GM12878 (cell line): ENCODE measurements around the gene NDUFB1. TPM values are rescaled to one million over a fixed set of nuclear protein-coding genes. Genes with fewer than 3 reads are reported as not detected.
A peak's percentile ranks its signal among the peaks of the same experiment; 100 is the strongest.

ENCODE experiments used
- DPF2 ChIP-seq: fragments of 450-650 bp; IDR thresholded peaks from 2 replicates; pipeline ENCODE4 v1.6.1; 2017; ENCODE audit warnings: mild to moderate bottlenecking
- MTA2 ChIP-seq: fragments of 450-650 bp; IDR thresholded peaks from 2 replicates; pipeline ENCODE4 v1.6.1; 2016; ENCODE audit warnings: low read depth, mild to moderate bottlenecking, moderate library complexity
- NFXL1 ChIP-seq: fragments of 450-650 bp; IDR thresholded peaks from 2 replicates; pipeline ENCODE4 v1.6.1; 2017; ENCODE audit warnings: antibody characterized with exemption, mild to moderate bottlenecking, borderline replicate concordance
- NRF1 ChIP-seq: conservative IDR thresholded peaks from 2 replicates; pipeline ENCODE4 v1.6.1; 2011; ENCODE audit warnings: mild to moderate bottlenecking, low read depth, low read length, improper control_type of control experiment
- RFX5 ChIP-seq: IDR thresholded peaks from 2 replicates; pipeline ENCODE4 v1.6.1; 2011; ENCODE audit warnings: low read depth, low read length, improper control_type of control experiment
- SIN3A ChIP-seq: IDR thresholded peaks from 2 replicates; pipeline ENCODE4 v1.6.1; 2012; ENCODE audit warnings: low read depth, low read length, improper control_type of control experiment
- TAF1 ChIP-seq: IDR thresholded peaks from 2 replicates; pipeline ENCODE4 v1.6.1; 2011; ENCODE audit warnings: mild to moderate bottlenecking, low read depth, low read length, borderline replicate concordance
- TCF3 ChIP-seq: IDR thresholded peaks from 2 replicates; pipeline ENCODE4 v1.6.1; 2012; ENCODE audit warnings: low read depth, mild to moderate bottlenecking, low read length, borderline replicate concordance; ENCODE audit not compliant: insufficient read depth
- YY1 ChIP-seq: IDR thresholded peaks from 2 replicates; pipeline ENCODE4 v1.6.1; 2011; ENCODE audit warnings: low read depth, mild to moderate bottlenecking, low read length
- ZNF217 ChIP-seq: fragments of 450-650 bp; IDR thresholded peaks from 2 replicates; pipeline ENCODE4 v1.6.1; 2017; ENCODE audit warnings: antibody characterized with exemption, mild to moderate bottlenecking
- polyA plus RNA-seq, 11 experiments: library from polyadenylated mRNA; depleted of rRNA in 4 of 11; unstranded in 6 of 11; stranded (reverse) in 5 of 11; fragments of >200 nt; fragmentation: Nextera tagmentation in 4 of 11; fragmentation: Illumina TruSeq in 1 of 11; extraction: Ambion mirVana in 4 of 11; extraction: Trizol in 1 of 11; gene quantifications; 1 replicate in 1 of 11; 2 replicates in 10 of 11; pipeline versions ENCODE4 v1.2.1 to v1.2.3, GENCODE V29; 2011 to 2016; ENCODE audit warnings: inconsistent platforms in 2 of 11, missing spikeins in 2 of 11, low read depth in 1 of 11
- total RNA-seq, 4 experiments: library from RNA; depleted of rRNA in 3 of 4; stranded (reverse); fragments of >200 nt in 3 of 4; fragmentation: Illumina TruSeq in 1 of 4; extraction: Trizol in 1 of 4; gene quantifications; 2 replicates each; pipeline versions ENCODE4 v1.2.1 to v1.2.3, GENCODE V29; 2013 to 2021
- TF ChIP-seq, protein P1 (sequence below): IDR thresholded peaks from 2 replicates; pipeline ENCODE4 v1.6.1; 2012; ENCODE audit warnings: low read depth, low read length, improper control_type of control experiment
- TF ChIP-seq, protein P2 (sequence below): fragments of 450-650 bp; IDR thresholded peaks from 2 replicates; pipeline ENCODE4 v1.6.1; 2018; ENCODE audit warnings: mild to moderate bottlenecking, low read depth, moderate library complexity; ENCODE audit not compliant: partially characterized antibody
- TF ChIP-seq, protein P3 (sequence below): fragments of 450-650 bp; IDR thresholded peaks from 2 replicates; pipeline ENCODE4 v1.6.1; 2018; ENCODE audit warnings: borderline replicate concordance, mild to moderate bottlenecking; ENCODE audit not compliant: partially characterized antibody
- TF ChIP-seq, protein P4 (sequence below): IDR thresholded peaks from 2 replicates; pipeline ENCODE4 v1.6.1; 2012; ENCODE audit warnings: improper control_type of control experiment, low read depth, low read length; ENCODE audit not compliant: insufficient replicate concordance

The NDUFB1 gene
- total and polyA plus RNA-seq, 10 of the 15 experiments (the other 5 are each of a cell fraction or from before 2014, with no cell fraction given) = 132 to 919 (median 561) TPM

DNA sequence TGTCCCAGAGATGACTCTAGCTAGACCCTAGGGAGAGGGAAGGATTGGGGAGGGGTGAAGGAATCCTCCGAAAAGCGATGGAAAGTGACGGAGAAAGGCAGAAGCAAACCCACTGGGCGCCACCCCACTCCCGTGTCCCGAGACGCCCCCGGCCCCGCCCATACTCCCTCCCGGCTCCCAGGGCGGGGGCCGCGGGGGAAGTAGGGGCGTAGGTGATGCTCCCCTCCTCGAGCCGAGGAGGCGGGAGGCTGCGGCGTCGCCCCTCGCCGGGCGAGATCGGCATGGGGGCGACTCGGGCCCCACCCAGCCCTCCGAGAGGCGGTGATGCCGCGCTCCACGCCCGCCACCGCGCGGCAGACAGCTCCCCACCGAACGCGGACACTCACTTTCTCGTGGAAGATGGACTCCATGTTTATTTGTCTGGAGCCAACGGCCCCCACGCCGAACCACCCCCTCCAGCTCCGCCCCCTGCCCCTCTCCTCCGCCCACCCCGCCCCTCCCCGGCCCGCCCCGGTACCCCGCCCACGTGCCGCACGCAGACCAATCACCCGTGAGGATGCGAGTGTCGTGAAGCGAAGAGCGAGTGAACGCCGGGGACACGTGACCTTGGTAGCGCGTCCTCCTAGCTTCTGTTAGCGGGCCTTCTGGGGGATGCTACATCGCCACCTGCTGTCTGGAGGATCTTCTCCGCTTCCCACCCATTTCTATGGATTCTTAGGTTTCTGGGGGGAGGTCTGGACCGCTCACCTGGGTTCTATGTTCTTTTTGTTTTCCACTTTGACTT, 15.2 kb downstream of the NDUFB1 start, which contains the start of gene ATXN3 (continued):
- TF ChIP-seq, protein P1, sequence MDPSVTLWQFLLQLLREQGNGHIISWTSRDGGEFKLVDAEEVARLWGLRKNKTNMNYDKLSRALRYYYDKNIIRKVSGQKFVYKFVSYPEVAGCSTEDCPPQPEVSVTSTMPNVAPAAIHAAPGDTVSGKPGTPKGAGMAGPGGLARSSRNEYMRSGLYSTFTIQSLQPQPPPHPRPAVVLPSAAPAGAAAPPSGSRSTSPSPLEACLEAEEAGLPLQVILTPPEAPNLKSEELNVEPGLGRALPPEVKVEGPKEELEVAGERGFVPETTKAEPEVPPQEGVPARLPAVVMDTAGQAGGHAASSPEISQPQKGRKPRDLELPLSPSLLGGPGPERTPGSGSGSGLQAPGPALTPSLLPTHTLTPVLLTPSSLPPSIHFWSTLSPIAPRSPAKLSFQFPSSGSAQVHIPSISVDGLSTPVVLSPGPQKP = no peak
- TF ChIP-seq ZNF217 = no peak
- TF ChIP-seq TCF3 = 0 out of 2 replicates have a peak, but pooled peaks have one; percentile 27
- TF ChIP-seq YY1 = peak; percentile 87
- no peak for TF ChIP-seq NFXL1
- TF ChIP-seq SIN3A = no peak; the same call in 1 of the 2 replicates
- TF ChIP-seq MTA2 = peak; percentile 21; the same call in 1 of the 2 replicates
- TF ChIP-seq, protein P2, sequence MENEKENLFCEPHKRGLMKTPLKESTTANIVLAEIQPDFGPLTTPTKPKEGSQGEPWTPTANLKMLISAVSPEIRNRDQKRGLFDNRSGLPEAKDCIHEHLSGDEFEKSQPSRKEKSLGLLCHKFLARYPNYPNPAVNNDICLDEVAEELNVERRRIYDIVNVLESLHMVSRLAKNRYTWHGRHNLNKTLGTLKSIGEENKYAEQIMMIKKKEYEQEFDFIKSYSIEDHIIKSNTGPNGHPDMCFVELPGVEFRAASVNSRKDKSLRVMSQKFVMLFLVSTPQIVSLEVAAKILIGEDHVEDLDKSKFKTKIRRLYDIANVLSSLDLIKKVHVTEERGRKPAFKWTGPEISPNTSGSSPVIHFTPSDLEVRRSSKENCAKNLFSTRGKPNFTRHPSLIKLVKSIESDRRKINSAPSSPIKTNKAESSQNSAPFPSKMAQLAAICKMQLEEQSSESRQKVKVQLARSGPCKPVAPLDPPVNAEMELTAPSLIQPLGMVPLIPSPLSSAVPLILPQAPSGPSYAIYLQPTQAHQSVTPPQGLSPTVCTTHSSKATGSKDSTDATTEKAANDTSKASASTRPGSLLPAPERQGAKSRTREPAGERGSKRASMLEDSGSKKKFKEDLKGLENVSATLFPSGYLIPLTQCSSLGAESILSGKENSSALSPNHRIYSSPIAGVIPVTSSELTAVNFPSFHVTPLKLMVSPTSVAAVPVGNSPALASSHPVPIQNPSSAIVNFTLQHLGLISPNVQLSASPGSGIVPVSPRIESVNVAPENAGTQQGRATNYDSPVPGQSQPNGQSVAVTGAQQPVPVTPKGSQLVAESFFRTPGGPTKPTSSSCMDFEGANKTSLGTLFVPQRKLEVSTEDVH = no peak
- TF ChIP-seq, protein P3, sequence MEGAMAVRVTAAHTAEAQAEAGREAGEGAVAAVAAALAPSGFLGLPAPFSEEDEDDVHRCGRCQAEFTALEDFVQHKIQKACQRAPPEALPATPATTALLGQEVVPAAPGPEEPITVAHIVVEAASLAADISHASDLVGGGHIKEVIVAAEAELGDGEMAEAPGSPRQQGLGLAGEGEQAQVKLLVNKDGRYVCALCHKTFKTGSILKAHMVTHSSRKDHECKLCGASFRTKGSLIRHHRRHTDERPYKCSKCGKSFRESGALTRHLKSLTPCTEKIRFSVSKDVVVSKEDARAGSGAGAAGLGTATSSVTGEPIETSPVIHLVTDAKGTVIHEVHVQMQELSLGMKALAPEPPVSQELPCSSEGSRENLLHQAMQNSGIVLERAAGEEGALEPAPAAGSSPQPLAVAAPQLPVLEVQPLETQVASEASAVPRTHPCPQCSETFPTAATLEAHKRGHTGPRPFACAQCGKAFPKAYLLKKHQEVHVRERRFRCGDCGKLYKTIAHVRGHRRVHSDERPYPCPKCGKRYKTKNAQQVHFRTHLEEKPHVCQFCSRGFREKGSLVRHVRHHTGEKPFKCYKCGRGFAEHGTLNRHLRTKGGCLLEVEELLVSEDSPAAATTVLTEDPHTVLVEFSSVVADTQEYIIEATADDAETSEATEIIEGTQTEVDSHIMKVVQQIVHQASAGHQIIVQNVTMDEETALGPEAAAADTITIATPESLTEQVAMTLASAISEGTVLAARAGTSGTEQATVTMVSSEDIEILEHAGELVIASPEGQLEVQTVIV = peak; percentile 45
- no peak; the same call in 1 of the 2 replicates for TF ChIP-seq DPF2
- TF ChIP-seq RFX5 = 0 out of 2 replicates have a peak, but pooled peaks have one; percentile 37
- TF ChIP-seq TAF1 = 0 out of 2 replicates have a peak, but pooled peaks have one; percentile 29
- TF ChIP-seq, protein P4, sequence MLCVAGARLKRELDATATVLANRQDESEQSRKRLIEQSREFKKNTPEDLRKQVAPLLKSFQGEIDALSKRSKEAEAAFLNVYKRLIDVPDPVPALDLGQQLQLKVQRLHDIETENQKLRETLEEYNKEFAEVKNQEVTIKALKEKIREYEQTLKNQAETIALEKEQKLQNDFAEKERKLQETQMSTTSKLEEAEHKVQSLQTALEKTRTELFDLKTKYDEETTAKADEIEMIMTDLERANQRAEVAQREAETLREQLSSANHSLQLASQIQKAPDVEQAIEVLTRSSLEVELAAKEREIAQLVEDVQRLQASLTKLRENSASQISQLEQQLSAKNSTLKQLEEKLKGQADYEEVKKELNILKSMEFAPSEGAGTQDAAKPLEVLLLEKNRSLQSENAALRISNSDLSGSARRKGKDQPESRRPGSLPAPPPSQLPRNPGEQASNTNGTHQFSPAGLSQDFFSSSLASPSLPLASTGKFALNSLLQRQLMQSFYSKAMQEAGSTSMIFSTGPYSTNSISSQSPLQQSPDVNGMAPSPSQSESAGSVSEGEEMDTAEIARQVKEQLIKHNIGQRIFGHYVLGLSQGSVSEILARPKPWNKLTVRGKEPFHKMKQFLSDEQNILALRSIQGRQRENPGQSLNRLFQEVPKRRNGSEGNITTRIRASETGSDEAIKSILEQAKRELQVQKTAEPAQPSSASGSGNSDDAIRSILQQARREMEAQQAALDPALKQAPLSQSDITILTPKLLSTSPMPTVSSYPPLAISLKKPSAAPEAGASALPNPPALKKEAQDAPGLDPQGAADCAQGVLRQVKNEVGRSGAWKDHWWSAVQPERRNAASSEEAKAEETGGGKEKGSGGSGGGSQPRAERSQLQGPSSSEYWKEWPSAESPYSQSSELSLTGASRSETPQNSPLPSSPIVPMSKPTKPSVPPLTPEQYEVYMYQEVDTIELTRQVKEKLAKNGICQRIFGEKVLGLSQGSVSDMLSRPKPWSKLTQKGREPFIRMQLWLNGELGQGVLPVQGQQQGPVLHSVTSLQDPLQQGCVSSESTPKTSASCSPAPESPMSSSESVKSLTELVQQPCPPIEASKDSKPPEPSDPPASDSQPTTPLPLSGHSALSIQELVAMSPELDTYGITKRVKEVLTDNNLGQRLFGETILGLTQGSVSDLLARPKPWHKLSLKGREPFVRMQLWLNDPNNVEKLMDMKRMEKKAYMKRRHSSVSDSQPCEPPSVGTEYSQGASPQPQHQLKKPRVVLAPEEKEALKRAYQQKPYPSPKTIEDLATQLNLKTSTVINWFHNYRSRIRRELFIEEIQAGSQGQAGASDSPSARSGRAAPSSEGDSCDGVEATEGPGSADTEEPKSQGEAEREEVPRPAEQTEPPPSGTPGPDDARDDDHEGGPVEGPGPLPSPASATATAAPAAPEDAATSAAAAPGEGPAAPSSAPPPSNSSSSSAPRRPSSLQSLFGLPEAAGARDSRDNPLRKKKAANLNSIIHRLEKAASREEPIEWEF = no peak
- no peak for TF ChIP-seq NRF1
